Activated CD4-positive, CD25-positive, alpha-beta regulatory T cell treated with anti-CD3 and anti-CD28 coated beads, Interleukin-2, amount 50 U/mL, for 24 hours (primary cell): Measurements from ENCODE around the gene GPATCH3.
"Not testable (repeated sequence)": the region's sequence is repeated elsewhere in the genome, so short reads cannot be mapped to it uniquely, and the experiment has no call there.

Experiments
- ATAC-seq, 2 donors: fragments of 150-1000 bp; cut with Tn5 transposase; one replicate each; pipeline ENCODE4 v1.10.0; 2021; ENCODE audit warnings: mild to moderate bottlenecking in 1 of 2, moderate library complexity in 1 of 2

Gene GPATCH3, protein sequence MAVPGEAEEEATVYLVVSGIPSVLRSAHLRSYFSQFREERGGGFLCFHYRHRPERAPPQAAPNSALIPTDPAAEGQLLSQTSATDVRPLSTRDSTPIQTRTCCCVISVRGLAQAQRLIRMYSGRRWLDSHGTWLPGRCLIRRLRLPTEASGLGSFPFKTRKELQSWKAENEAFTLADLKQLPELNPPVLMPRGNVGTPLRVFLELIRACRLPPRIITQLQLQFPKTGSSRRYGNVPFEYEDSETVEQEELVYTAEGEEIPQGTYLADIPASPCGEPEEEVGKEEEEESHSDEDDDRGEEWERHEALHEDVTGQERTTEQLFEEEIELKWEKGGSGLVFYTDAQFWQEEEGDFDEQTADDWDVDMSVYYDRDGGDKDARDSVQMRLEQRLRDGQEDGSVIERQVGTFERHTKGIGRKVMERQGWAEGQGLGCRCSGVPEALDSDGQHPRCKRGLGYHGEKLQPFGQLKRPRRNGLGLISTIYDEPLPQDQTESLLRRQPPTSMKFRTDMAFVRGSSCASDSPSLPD

DNA sequence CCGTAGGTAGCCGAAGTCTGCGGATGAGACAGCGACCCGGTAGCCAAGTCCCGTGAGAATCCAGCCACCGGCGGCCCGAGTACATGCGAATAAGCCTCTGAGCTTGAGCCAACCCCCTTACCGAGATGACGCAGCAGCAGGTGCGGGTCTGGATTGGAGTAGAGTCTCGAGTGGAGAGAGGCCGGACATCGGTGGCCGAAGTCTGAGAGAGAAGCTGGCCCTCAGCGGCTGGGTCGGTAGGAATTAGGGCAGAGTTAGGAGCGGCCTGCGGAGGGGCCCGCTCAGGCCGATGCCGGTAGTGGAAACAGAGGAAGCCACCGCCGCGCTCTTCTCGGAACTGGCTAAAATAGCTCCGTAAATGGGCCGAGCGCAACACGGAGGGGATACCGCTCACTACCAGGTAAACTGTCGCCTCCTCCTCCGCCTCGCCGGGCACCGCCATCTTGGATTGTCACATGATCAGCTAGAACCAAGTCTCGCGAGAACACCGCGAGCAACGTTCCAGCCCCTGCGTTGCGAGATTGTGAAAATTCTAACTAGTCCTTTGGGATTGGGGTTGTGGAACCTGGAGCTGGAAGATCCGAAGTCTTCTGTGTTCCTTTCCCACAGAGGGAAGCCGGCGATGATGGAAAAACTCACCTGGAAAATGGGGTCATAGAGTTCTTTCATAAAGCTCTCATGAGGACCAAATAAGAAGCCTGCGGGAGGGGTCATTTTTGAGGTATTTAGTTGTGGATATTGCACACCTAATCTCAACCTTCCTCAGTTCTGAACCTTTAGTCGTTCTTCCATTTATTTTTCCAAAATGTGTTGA, at the start of gene GPATCH3:
GPATCH3 (minus strand) TSS at position 467 of the 814 bp plus-strand sequence; CDS start at position 442, 25 bp downstream.
- peak; percentile 89 to 90 for ATAC-seq

DNA sequence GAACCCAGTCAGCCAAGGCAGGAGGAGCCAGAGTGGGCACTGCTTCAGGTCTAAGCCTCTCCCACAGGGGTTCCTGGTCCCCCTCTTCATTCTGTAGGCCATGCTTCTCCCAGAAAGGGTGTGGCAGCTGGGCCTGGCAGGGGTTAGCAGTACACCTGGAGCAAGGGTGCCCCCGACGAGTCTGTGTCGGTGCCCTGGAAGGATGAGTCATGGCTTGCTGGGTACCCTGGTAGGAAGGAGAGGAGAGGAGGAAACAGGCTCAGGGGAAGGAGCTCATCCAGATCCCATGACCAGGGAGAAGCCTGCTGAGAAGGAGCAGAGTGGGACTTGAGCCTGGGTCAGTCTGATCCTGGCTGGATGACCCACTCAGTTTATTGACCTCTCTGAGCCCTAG, 49.7 kb upstream of the GPATCH3 start:
- peak in 1 of 2 donors; percentile 17 for ATAC-seq

DNA sequence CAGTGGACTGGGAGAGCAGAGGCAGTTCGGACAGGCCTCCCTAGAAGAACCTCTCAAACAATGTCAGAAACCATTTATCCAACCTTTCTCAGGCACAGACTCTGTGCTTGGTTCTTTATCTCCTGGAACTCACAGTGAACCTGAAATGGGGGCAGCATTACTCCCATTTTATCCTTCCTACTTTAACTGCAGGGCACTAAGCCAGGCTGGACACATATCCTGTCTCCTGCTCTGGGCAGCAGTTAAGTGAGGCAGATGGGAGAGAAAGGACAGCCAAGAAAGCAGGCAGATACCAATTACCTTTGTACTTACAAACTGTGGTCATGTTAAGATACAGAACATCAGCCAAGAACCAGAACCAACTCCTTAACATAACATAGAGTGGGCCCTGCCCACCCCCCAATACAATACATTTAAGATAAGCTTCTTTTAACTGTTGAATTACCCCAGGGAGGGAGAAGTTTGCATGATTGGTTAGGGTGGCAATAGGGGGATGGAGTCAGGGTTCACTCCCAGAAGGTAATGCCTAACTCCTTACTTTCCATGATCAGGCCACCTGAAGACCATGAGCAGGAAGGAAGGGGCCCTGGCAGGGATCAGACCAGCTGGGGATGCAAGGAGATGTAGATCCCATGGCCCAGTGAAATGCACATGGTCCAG, 49.1 kb upstream of the GPATCH3 start:
- ATAC-seq = no peak

DNA sequence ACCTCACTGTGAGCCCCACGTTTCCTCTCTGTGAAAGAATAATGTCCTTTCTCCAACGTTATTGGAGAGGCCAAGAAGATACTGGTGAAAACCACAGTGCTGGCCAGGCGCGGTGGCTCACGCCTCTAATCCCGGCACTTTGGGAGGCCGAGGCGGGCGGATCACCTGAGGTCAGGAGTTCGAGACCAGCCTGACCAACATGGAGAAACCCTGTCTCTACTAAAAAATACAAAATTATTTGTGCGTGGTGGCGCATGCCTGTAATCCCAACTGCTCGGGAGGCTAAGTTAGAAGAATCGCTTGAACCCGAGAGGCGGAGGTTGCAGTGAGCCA, 48.4 kb upstream of the GPATCH3 start:
- ATAC-seq = not testable (repeated sequence)

DNA sequence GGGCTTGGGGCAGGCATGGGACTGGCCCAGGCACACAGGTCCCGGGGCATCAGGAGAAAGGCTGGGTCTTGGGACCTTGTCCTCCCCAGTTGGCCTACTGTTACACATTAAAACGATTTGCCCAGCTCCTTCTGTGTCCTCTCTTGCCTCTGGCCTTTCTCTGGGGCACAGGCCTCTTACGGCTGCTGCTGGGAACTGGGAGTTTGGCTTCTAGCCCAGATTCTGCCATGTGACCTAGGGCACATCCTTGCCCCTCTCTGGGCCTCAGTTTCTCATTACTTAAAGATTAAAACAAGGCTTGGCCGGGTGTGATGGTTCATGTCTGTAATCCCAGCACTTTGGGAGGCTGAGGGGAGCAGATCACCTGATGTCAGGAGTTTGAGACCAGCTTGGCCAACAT, 46.0 kb upstream of the GPATCH3 start:
- no peak for ATAC-seq

DNA sequence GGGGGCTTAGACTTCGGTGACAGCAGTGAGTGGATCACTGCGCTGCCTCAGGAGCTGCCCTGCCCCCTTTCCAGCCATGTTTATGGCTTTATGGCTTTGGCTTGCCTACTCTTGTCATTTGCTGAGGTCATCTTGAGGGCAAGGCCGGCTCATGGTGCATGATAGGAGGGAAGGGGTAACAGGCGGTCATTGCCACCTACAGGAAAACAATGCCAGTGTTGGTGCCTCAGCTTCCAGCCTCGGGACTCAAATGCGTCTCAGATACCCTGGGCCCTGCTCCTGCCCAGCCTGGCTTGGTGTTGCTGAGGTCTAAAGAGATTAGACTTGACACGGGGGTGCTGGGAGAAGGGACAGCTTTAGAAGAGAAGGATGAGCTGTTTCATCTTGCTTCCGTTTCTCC, 45.5 kb upstream of the GPATCH3 start:
- ATAC-seq = no peak

DNA sequence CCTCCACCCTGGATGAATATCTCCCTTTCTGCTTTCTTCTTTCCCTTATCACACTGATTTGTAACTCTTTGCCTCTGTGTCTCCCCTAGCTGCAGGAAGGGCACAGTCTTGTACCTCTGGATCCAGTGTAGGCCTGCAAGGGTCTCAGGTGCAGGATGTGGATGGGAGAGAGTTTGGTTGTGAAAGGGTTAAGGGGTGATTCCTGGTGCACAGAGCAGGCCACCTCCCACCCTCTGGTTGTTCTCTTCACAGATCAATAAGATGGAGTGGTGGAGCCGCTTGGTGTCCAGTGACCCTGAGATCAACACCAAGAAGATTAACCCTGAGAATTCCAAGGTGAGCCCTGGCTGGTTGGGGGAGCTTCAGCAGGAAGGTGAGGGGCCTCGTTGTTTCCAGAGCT, 44.9 kb upstream of the GPATCH3 start:
- no peak for ATAC-seq

DNA sequence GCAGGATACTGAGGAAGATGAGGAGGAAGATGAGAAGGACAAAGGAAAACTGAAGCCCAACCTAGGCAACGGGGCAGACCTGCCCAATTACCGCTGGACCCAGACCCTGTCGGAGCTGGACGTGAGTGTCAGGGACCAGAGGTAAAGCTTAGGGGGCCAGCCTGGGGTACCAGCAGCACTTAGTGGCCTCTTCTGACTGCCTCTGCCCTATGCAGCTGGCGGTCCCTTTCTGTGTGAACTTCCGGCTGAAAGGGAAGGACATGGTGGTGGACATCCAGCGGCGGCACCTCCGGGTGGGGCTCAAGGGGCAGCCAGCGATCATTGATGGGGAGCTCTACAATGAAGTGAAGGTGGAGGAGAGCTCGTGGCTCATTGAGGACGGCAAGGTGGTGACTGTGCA, 42.4 kb upstream of the GPATCH3 start:
- no peak for ATAC-seq

DNA sequence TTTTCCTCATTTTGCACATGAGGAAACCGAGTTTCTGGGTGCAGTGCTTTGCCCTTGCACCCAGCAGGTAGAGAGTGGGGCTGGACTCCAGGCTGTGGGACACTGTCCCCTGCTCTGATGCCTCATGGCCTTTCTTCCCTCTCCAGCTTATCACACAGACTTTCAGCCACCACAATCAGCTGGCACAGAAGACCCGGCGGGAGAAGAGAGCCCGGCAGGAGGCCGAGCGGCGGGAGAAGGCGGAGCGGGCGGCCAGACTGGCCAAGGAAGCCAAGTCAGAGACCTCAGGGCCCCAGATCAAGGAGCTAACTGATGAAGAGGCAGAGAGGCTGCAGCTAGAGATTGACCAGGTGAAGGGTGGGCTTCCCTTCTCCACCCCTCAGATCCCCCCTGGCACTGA, 41.0 kb upstream of the GPATCH3 start:
- no peak for ATAC-seq

DNA sequence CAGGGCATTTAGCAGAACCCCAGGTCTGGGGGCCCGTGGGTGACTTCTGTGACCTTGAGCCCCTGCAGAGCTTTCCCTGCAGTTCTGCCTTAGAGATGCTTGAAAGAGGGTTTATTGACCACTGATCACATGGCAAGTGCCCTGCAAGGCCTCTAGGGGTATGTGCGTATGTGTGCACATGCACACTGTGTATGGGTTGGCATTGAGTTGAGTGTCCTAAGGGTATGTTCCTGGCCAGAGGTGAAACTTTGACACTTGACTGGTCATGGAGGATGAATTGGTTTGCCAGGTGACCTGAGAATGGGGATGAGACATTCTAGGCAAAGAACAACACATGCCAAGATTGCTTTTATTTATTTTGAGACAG, 38.4 kb upstream of the GPATCH3 start:
- ATAC-seq = no peak

DNA sequence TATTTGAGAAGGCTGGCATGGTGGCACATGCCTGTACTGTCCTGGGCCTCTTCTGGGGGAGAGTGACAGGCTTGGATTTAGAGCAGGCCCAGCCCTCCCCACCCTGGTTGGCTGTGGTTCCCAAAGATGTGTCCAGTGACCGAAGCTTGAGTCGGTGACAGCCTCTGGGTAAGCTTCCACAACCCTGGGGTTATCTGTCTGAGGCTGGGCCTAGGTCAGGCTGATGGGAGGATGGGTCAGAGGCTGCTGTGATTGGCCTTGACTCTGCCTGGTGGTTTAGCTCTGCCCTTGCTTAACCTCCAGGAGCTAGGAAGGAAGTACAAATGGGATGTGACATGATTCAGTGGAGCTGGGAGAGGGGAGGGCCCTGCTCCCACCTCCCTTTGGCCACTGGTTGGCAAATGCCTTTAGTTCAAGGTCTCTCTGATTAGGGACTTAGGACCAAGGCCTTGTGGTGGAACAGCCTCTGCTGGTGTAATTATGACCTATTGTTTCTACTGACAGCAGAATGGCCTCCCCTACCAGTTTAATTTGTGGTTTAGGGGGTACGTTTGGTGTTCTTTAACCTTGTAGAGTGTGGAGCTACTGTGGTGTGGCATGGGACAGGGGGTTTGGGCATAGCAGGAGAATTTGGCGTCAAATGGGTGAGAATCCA, 37.9 kb upstream of the GPATCH3 start:
- no peak for ATAC-seq

DNA sequence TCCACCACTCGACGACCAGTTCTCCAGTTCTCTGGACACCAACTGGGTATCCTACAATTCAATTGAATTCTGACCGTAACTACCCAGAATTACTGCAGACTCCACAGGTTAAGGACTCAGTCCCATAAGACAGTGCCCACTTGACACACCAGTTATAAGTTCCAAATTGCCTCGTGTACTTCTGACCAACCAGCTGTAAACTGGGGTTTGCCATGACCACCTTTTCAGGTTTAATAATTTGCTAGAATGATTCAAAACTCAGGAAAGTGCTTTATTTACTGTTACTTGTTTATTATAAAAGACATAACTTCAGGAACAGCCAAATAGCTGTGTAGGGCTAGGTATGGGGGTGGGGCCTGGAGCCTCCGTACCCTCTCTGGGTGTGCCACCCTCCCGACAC, 36.6 kb upstream of the GPATCH3 start:
- no peak for ATAC-seq

DNA sequence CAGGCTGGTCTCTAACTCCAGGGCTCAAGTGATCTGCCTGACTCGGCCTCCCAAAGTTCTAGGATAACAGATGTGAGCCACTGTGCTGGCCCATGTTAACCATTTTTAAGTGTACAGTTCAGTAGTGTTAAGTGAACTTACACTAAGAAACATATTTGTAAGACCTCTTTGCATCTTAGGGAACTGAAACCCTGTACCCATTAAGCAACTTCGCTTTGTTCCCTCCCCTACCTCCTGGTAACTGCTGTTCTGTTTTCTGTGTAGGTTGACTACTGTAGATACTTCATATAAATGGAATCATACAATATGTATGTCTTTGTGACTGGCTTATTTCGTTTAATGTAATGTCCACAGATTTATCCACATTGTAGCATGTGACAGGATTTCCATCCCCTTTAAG, 32.3 kb upstream of the GPATCH3 start:
- no peak for ATAC-seq

DNA sequence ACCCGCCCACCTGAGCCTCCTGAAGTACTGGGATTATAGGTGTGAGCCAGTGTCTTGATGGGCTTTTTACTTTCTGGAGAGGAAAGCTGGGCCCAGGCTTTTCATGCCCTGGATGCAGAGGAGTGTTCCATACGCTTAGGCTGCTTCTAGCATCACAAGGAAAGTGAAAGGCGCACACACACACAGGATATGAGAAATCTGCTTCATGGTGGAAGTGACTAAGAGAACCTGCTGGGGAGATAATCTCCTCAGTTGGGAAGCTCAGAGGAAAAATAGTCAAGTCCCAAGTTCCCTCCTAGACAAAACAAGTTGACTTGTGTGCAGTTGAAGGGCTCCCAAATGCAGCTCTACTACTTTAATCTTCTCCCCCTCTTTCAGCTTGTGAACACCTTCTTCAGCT, 23.4 kb upstream of the GPATCH3 start:
- no peak for ATAC-seq

DNA sequence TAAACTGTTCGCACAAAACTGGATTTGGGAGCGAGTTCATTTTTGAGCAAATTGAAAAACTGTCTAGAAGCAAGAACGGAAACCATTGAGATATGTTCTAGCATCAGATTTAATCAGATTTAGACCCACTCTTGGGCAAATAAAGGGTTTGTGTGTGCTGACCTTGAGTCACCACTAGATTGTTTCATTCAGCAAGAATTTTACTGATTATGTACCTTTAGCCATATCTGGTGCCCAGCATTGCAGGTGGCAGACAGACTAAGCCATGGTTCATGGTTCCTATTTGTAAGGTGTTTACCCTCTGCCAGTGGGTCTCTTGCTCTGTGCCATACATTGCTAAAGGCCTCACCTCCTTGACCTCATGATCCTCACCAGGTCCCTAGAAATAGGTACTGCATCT, 22.6 kb upstream of the GPATCH3 start:
- no peak for ATAC-seq

DNA sequence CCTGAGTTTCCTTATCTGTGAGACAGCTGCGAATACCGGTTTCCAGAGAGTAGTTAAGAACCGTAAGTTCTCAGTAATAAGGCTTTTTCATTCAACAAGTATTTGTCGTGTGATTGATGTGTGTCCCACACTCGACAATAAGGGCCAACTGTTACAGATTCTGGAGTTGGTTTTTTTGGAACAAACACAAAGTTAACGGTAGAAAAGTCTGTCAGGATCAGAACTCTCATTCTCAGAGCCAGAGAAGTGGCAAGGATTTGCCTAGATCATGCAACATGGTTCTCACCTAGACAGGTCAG, 22.1 kb upstream of the GPATCH3 start:
- ATAC-seq = no peak

DNA sequence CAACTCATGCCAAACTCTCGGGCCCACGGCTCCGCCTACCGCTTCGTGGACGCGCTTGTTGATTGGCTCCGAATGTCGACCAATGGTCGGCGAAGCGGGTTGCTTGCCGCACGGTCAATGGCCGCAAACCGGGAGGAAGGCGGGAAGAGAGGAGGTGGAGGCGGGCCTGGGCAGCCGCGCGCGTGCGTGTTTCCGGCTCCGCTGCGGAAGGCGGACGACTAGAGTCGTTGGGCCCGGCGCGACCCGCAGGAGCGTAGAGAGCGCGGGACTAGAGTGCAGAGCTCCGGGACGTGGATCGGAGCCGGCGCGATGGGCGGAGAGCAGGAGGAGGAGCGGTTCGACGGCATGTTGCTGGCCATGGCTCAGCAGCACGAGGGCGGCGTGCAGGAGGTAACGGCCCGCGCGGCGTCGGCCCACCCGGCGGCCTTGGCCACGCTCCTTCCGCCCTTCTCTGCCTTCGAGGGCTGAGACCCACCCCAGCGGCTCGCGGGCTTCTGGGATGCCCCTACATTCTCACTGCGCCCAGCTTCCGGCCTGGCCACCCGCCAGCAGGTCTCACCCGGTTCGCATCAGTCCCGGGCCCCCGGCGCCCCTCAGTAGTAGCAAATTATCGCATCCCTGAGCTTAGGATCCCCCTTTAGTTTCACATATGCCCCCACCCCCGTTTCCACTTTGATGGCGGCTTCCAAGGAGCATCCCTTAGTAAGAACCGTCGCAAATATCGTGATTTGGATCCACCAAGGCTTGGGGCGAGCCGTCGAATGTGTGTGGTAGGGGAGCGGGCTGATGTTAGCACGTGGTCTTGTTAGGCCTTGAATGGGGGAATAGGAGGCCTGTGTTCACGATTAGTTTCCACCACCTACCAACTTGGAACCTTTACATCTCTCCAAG, 21.5 kb upstream of the GPATCH3 start, which contains the start of gene NUDC:
NUDC (plus strand) TSS at position 204 of the 891 bp plus-strand sequence; CDS start at position 310, 106 bp downstream.
- peak; percentile 93 to 95 for ATAC-seq

DNA sequence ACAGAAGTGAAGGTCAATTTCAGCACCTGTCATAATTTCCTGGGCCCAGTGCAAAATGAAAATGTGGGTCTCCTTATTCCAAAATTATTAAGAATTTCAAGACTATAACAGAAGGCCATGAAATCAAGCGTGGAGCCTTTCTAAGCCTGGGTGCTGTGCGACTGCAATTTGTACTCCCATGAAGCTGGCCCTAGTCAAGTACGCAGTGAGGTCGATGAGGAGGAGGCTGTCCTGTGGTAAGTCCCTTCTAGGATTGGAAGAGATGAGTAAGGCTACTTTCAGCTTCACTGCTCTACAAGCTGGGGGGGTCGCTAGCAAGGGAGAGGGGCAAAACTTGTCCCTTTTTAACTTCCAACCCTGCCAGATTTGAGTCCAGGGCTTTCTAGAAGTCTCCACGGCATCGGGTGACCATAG, 20.9 kb upstream of the GPATCH3 start:
- ATAC-seq = peak; percentile 68 to 69

DNA sequence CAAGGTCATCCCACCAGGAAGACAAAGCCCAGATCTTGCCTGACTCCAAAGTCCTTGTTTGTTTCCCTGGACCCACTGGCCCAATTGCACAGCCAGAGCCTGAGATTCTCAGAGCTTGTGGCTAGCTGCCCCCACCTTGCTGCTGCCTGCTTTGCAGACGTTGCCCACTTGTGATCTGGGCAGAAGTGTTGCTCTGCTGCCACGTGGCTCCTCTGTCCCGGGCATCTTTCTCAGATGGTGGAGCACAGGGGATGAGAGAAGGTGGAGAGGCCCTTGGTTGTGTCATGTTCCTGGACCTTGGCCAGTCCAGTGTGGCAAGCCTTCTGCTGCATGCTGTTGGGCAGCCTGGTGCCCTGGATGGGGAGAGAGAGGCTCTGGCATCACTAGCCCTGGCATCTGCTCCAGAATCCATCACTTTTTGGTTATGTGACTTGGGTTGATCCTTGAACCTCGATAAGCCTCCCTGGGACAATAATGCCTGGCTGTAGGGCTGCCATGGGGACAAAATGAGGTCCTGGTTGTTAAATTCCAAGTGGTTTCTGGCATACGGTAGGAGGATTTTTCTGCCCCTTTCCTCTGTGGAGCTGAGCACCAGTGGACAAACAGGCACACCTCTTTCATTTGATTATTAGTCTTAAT, 15.1 kb upstream of the GPATCH3 start:
- ATAC-seq = no peak

DNA sequence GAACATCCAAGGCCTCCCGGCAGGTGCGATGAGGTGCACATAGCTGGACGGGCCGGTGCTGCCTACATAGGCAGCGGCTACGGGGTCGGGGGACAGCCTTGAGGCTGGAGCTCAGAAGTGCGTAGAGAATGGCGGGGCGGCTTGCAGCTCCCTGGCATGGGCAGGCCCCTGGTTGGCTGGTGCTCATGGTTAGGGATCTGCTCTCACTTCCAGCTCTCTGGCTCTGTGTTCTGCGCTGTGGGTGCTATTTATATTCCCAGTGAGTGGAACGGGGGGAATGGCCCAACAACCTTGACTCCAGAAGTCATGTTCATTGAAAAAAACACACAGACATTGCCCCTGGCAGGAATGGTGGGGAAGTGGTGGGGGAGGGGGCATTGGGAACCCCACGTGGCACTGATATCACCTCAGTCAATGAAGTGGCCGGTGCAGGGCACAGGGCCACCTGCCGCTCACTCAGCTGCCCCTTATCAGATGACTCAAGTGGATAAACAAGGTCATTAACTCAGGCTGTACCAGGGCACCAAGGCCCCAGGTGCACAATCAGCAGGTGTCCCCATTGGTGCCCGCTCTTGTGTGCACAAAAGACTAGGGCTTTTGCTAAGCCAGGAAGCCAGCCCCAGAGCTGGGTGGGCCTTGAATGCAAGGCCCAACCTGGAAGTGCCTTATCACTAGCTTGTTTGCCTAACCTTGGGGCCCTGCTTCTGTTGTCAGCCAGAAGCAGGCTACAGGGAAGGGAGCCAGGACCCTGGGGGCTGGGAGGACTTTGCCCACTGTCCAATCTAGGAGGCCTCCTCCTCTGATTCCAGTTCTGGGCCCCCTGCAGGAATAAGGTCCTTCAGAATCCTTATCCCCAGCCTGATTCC, 13.7 kb upstream of the GPATCH3 start, which contains the start of gene NR0B2:
NR0B2 (minus strand) TSS at position 222 of the 866 bp plus-strand sequence; CDS start at position 187, 35 bp downstream.
- ATAC-seq = no peak
